Measurements from ENCODE around the gene PTGES3. TPM values are rescaled to one million over a fixed set of nuclear protein-coding genes. Genes with fewer than 3 reads are reported as not detected.

Gene PTGES3
- total RNA-seq, 2 experiments from 2014 or later, result 240 to 241 TPM

- POLR2A ChIA-PET, result interaction anchor here (1.2 to 2.2 kb wide), 2 partner anchors 10 to 18 kb away, joined by 4 to 9 read pairs; partner anchors contain the start of gene PTGES3
- no peaks in the 10 kb centered on the region for H3K36me3 Mint-ChIP-seq (ENCODE audit: low read depth)
- no peak for DNase-seq
- H3K27ac Mint-ChIP-seq, result no peak overlapping the region
- H3K4me3 Mint-ChIP-seq, result no peak overlapping the region
- peaks cover 8% of the 10 kb centered on the region for H3K4me1 Mint-ChIP-seq
- no peaks in the 10 kb centered on the region for H3K27me3 Mint-ChIP-seq
- H3K9me3 Mint-ChIP-seq, result peaks cover 2% of the 10 kb centered on the region
- CTCF ChIA-PET, result interaction anchor here (0.6 to 2.1 kb wide), 2 partner anchors 10 to 15 kb away, joined by 4 to 7 read pairs; partner anchors contain the start of gene PTGES3
These were observed 11.1 kb upstream of the PTGES3 start for GRCh38 chr12:56699020-56699661.

DNA sequence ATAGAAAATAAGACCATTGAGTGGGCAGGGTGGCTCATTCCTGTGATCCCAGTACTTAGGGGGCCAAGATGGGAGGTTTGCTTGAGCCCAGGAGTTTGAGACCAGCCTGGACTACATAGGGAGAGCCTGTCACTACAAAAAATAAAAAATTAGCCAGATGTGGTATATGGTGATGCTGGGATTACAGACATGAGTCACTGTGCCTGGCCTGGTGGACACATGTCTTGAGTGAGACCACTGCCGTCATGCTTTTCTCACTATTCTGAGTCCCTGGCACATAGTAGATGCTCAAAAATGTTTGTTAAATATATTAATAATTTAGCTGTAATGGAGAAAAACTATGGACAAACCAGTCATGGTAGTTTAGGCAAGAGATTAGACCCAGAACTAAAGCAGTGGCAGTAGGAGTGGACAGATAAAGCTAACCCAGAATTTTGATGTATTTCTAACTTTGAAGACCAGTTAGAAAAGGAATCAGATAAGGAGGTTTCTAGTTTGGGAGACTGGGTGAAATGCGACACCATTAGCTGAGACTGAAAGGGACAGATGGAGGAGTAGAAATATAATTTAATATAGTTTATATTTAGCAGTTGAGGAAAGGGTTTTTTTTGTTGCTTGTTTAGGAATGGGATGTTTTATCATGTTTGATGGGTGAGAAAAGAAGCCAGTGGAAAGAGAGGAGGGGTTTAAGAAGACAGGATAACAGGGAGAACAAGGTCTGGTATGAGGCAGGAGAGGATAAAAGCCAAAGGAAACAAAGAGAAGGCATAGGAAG lies 7.4 kb upstream of the PTGES3 start:
- peaks cover 4% of the 10 kb centered on the region for H3K4me1 Mint-ChIP-seq
- H3K9me3 Mint-ChIP-seq, result peaks cover 2% of the 10 kb centered on the region
- no peak overlapping the region for H3K27ac Mint-ChIP-seq
- ChIA-PET CTCF (no interaction called here), POLR2A (interaction anchor here (0.6 to 1.6 kb wide), 4 partner anchors 11 to 67 kb away, joined by 3 to 4 read pairs (median 4); partner anchors contain the start of gene NACA)
- no peaks in the 10 kb centered on the region for H3K36me3 Mint-ChIP-seq (ENCODE audit: low read depth)
- H3K4me3 Mint-ChIP-seq, result no peak overlapping the region
- no peak for DNase-seq
- H3K27me3 Mint-ChIP-seq, result no peaks in the 10 kb centered on the region

GRCh38 chr12:56694161-56694560 lies 6.1 kb upstream of the PTGES3 start:
- POLR2A ChIA-PET, result interaction anchor here (0.7 to 1.2 kb wide), 3 partner anchors 23 to 1246 kb away, joined by 3 read pairs; no protein-coding TSS in a partner anchor
- Mint-ChIP-seq H3K27me3 (no peaks in the 10 kb centered on the region), H3K36me3 (ENCODE audit: low read depth) (no peaks in the 10 kb centered on the region), H3K9me3 (peaks cover 1% of the 10 kb centered on the region), H3K4me3 (no peak overlapping the region), H3K4me1 (peaks cover 4% of the 10 kb centered on the region), H3K27ac (no peak overlapping the region)
- CTCF ChIA-PET, result interaction anchor here (1.5 kb wide), 1 partner anchor 9 kb away, joined by 4 read pairs; no protein-coding TSS in a partner anchor
- no peak for DNase-seq

GRCh38 chr12:56688846-56689109 lies 694 bp upstream of the PTGES3 start:
- Mint-ChIP-seq H3K27me3 (no peaks in the 10 kb centered on the region), H3K36me3 (ENCODE audit: low read depth) (peaks cover 43% of the 10 kb centered on the region), H3K9me3 (no peaks in the 10 kb centered on the region), H3K4me1 (peaks cover 22% of the 10 kb centered on the region), H3K4me3 (peak overlapping the region; percentile 100), H3K27ac (peak overlapping the region; percentile 100)
- POLR2A ChIA-PET, result interaction anchor here (0.7 to 9.6 kb wide), 24 partner anchors 10 to 1063 kb away, joined by 3 to 155 read pairs (median 6); partner anchors contain the start of genes ATP5F1B, BAZ2A, CDK4 and DCTN2
- DNase-seq, result no peak
- CTCF ChIA-PET, result interaction anchor here (0.6 to 7.8 kb wide), 6 partner anchors 10 to 63 kb away, joined by 3 to 65 read pairs (median 6); partner anchors contain the start of gene NACA

DNA sequence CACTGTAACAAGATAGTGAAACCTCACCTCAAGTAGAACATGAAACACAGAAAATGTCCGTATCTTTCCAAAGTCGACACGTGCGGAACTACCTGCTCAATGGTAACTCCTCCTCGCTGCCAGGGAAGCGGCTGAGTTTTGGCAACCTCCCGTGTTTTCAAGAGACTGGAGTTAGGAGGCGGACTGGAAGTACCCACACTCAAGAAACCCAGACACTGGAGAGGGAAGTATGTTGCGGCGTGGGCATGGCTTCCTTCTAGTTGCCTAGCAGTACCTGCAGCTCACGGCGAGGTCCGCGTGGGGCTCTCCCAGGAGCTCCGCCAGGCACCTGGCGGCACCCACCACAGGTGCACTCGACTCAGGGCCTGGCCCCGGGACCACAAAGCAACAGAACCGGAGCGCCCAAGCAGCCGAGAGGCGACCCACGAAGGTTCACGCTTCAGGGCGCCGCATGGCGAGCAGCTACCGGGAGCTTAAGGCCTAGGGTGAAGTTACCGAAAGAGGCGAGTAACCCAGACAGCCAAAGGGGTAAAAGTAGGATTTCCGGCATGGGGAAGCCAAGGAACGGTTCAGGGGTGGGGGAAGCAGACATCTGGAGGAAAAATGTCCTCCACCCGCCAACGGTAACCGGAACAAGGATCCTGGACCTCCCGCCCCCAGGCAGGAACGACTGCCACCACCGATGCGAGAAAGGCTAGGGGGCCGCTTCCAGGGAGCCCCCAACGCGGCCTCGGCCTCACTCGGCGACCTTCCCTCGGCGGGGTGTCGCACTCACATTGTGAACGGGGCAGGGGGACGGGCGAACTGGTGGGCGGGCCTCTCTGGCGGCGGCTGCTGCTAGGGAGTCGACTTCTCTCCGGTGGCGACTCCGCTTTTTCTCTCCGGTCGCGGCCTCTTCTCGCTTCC lies 608 bp downstream of the PTGES3 start:
- DNase-seq, result peak; percentile 56
- Mint-ChIP-seq H3K27ac (peak overlapping the region; percentile 100), H3K9me3 (no peaks in the 10 kb centered on the region), H3K4me3 (peak overlapping the region; percentile 100), H3K36me3 (ENCODE audit: low read depth) (peaks cover 46% of the 10 kb centered on the region), H3K27me3 (no peaks in the 10 kb centered on the region), H3K4me1 (peaks cover 25% of the 10 kb centered on the region)
- POLR2A ChIA-PET, result interaction anchor here (0.6 to 9.6 kb wide), 25 partner anchors 9 to 1065 kb away, joined by 3 to 155 read pairs (median 7); partner anchors contain the start of genes ATP5F1B, BAZ2A, CDK4 and DCTN2
- CTCF ChIA-PET, result interaction anchor here (0.6 to 7.8 kb wide), 4 partner anchors 11 to 52 kb away, joined by 3 to 65 read pairs (median 8); partner anchors contain the start of gene NACA

- peak overlapping the region; percentile 100 for H3K27ac Mint-ChIP-seq
- peaks cover 44% of the 10 kb centered on the region for H3K4me1 Mint-ChIP-seq
- no peaks in the 10 kb centered on the region for H3K27me3 Mint-ChIP-seq
- ChIA-PET POLR2A (interaction anchor here (1.4 to 9.6 kb wide), 10 partner anchors 11 to 429 kb away, joined by 3 to 155 read pairs (median 44); partner anchors contain the start of genes ATP5F1B, BAZ2A, NACA and PRIM1), CTCF (interaction anchor here (0.7 to 7.8 kb wide), 8 partner anchors 8 to 377 kb away, joined by 3 to 65 read pairs (median 4); partner anchors contain the start of gene ATP5F1B)
- H3K4me3 Mint-ChIP-seq, result peak overlapping the region; percentile 100
- no peaks in the 10 kb centered on the region for H3K9me3 Mint-ChIP-seq
- H3K36me3 Mint-ChIP-seq (ENCODE audit: low read depth), result peaks cover 62% of the 10 kb centered on the region
- DNase-seq, result peak; percentile 16
These were observed 3.2 kb downstream of the PTGES3 start for GRCh38 chr12:56684745-56685359.

DNA sequence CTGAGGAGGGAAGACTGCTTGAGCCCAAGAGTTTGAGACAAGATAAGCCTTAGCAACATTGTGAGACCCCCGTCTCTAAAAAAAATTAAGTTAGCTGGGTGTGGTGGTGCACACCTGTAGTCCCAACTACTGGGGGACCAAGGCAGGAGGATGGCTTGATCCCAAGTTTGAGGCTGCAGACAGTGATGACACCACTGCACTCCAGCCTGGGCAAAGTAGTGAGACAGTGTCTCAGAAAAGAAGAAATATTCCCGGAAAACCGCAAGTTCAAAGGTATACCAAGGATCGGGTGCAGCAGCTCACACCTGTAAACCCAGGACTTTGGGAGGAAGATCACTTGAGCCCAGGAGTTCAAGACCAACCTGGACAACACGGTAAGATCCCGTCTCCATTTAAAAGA lies 5.8 kb downstream of the PTGES3 start:
- peak overlapping the region; percentile 67 for H3K4me3 Mint-ChIP-seq
- ChIA-PET CTCF (interaction anchor here (7.8 kb wide), 1 partner anchor 47 kb away, joined by 65 read pairs; no protein-coding TSS in a partner anchor), POLR2A (interaction anchor here (1.9 to 9.6 kb wide), 6 partner anchors 13 to 53 kb away, joined by 6 to 155 read pairs (median 68); partner anchors contain the start of genes ATP5F1B, BAZ2A and NACA)
- no peaks in the 10 kb centered on the region for H3K9me3 Mint-ChIP-seq
- peaks cover 56% of the 10 kb centered on the region for H3K4me1 Mint-ChIP-seq
- peaks cover 68% of the 10 kb centered on the region for H3K36me3 Mint-ChIP-seq (ENCODE audit: low read depth)
- no peaks in the 10 kb centered on the region for H3K27me3 Mint-ChIP-seq
- no peak for DNase-seq
- H3K27ac Mint-ChIP-seq, result peak overlapping the region; percentile 100

DNA sequence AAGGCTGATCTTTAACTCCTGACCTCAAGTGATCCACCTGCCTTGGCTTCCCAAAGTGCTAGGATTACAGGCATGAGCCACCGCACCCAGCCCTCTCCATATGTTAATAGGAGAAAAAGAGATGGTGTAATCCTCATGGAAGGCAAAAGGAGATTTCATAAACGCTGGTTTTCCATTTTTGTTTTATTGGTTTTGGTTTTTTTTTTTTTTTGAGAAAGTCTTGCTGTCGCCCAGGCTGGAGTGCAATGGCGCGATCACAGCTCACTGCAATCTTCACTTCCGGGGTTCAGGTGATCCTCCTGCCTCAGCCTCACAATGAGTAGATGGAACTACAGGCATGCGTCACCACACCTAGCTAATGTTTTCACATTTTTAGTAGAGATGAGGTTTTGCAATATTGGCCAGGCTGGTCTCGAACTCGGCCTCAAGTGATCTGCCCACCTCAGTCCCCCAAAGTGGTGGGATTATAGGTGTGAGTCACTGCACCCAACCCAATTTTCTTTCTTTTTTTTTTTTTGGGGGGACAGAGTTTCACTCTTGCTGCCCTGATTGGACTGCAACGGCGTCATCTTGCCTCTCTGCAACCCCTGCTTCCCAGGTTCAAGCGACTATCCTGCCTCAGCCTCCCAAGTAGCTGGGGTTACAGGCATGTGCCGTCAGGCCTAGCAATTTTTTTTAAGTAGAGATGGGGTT lies 8.1 kb downstream of the PTGES3 start:
- H3K36me3 Mint-ChIP-seq (ENCODE audit: low read depth), result peaks cover 52% of the 10 kb centered on the region
- POLR2A ChIA-PET, result interaction anchor here (0.6 to 3.5 kb wide), 5 partner anchors 8 to 671 kb away, joined by 3 to 16 read pairs (median 3); partner anchors contain the start of genes PRIM1 and PTGES3

GRCh38 chr12:56678852-56679251 lies 9.2 kb downstream of the PTGES3 start:
- ChIA-PET CTCF (interaction anchor here (3.8 kb wide), 1 partner anchor 43 kb away, joined by 16 read pairs; no protein-coding TSS in a partner anchor), POLR2A (interaction anchor here (1.2 to 3.5 kb wide), 7 partner anchors 9 to 73 kb away, joined by 3 to 16 read pairs (median 6); partner anchors contain the start of genes ATP5F1B, PRIM1 and PTGES3)
- H3K27me3 Mint-ChIP-seq, result no peaks in the 10 kb centered on the region
- H3K27ac Mint-ChIP-seq, result peak overlapping the region; percentile 37
- H3K9me3 Mint-ChIP-seq, result no peaks in the 10 kb centered on the region
- DNase-seq, result no peak
- H3K4me3 Mint-ChIP-seq, result no peak overlapping the region
- peaks cover 43% of the 10 kb centered on the region for H3K36me3 Mint-ChIP-seq (ENCODE audit: low read depth)
- H3K4me1 Mint-ChIP-seq, result peaks cover 64% of the 10 kb centered on the region

More for the DNA sequence above, 8.1 kb downstream of the PTGES3 start:
- DNase-seq, result no peak
- Mint-ChIP-seq H3K27me3 (no peaks in the 10 kb centered on the region), H3K27ac (peak overlapping the region; percentile 70), H3K4me1 (peaks cover 68% of the 10 kb centered on the region), H3K4me3 (no peak overlapping the region), H3K9me3 (no peaks in the 10 kb centered on the region)
- CTCF ChIA-PET, result interaction anchor here (0.7 to 3.8 kb wide), 4 partner anchors 44 to 425 kb away, joined by 3 to 16 read pairs (median 4); no protein-coding TSS in a partner anchor

- Mint-ChIP-seq H3K9me3 (no peaks in the 10 kb centered on the region), H3K36me3 (ENCODE audit: low read depth) (peaks cover 47% of the 10 kb centered on the region), H3K27me3 (no peaks in the 10 kb centered on the region), H3K4me1 (peaks cover 69% of the 10 kb centered on the region), H3K27ac (peak overlapping the region; percentile 21), H3K4me3 (no peak overlapping the region)
- no peak for DNase-seq
- CTCF ChIA-PET, result interaction anchor here (3.8 kb wide), 1 partner anchor 41 kb away, joined by 16 read pairs; no protein-coding TSS in a partner anchor
- POLR2A ChIA-PET, result interaction anchor here (0.7 to 3.5 kb wide), 7 partner anchors 10 to 70 kb away, joined by 3 to 16 read pairs (median 9); partner anchors contain the start of genes ATP5F1B, NACA and PTGES3
These were observed 10.4 kb downstream of the PTGES3 start for GRCh38 chr12:56677680-56678079.

Measured in activated CD4-positive, alpha-beta memory T cell treated with anti-CD3 and anti-CD28 coated beads, Interleukin-2, amount 10 ng/mL, durations not matched to agents 7 days and 5 days (primary cell).